Activated naive CD8-positive, alpha-beta T cell treated with anti-CD3 and anti-CD28 coated beads, Interleukin-2, amount 10 ng/mL, durations not matched to agents 7 days and 5 days (primary cell): ENCODE data around the gene PLEKHA7. TPM values are rescaled to one million over a fixed set of nuclear protein-coding genes. Genes with fewer than 3 reads are reported as not detected.
"Not testable (repeated sequence)": the region's sequence is repeated elsewhere in the genome, so short reads cannot be mapped to it uniquely, and the experiment has no call there.

Experiments used
- ATAC-seq: fragments of 150-1000 bp; cut with Tn5 transposase; one replicate; pipeline ENCODE4 v1.10.0; 2021; ENCODE audit warnings: low read depth, moderate library complexity
- POLR2A ChIA-PET: fragments of 350-600 bp; sonication (Branson Sonifier 250); formaldehyde crosslinking; loops from one replicate; lab custom pipeline; 2021; ENCODE audit warnings: antibody characterized with exemption; lab: Charles Lee
- DNase-seq: peaks from one replicate; pipeline ENCODE4 v3.0.0; 2021
- H3K27ac Mint-ChIP-seq: one replicate; pipeline ENCODE4 v1.8.0; 2022; ENCODE audit warnings: mild to moderate bottlenecking, mixed read lengths
- H3K27me3 Mint-ChIP-seq: one replicate; pipeline ENCODE4 v1.8.0; 2022; ENCODE audit warnings: mild to moderate bottlenecking, moderate library complexity, mixed read lengths
- H3K36me3 Mint-ChIP-seq: one replicate; pipeline ENCODE4 v1.8.0; 2021; ENCODE audit warnings: mild to moderate bottlenecking, mixed read lengths
- H3K4me1 Mint-ChIP-seq: one replicate; pipeline ENCODE4 v1.8.0; 2021; ENCODE audit warnings: mixed read lengths
- H3K4me3 Mint-ChIP-seq: one replicate; pipeline ENCODE4 v1.8.0; 2022; ENCODE audit warnings: mild to moderate bottlenecking, moderate library complexity, mixed read lengths
- H3K9me3 Mint-ChIP-seq: one replicate; pipeline ENCODE4 v1.8.0; 2021; ENCODE audit warnings: mixed read lengths
- total RNA-seq, 2 experiments: library from RNA; stranded (reverse); gene quantifications; one replicate each; pipeline ENCODE4 v1.2.3, GENCODE V29; 2021

Gene PLEKHA7
- total RNA-seq, 2 experiments from 2014 or later = 1.2 to 2.0 TPM

DNA sequence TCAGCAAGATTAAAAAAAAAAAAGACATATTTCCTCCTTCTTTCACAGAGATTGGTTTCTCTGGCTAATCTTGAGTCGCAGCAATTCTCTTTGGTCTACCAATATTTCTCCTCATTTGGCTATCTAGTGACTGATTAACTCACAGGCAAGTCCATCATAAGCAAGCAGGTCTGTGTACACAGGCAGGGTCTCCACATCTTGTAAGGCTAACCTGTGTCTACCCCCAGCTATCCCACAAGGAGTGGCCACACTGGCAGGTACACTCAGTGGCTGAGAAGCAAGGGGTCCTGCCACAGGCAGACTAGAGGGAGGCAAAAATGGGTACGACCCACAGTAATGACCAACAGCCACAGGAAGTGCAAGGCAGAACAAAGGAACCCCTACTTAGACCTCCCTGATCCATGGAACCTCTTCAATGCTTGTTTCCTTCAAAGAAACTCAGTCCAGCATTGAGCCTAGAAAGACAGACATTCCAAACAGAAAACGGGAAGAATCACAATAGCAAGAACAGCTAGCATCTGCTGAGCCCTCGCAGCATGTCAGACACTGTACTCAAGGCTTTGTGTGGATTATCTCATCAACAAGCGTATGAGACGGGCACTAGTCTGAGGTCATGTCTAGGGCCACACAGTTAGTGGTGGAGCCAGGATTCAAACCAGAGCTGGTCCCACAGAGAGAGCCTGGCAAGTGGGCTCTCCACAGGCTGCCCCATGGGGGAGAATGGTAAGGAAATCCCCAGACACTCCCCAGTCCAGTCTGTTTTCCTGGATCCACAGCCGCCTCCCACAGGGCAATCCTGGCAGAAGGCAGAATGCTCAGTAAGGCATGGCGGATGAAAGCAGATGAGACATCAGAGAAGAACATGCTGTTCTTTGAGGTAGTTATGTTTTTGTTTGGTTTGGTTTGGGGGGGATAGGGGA, 34.3 kb downstream of the PLEKHA7 start:
- ATAC-seq = no peak
- POLR2A ChIA-PET = interaction anchor here (0.6 to 0.7 kb wide), 2 partner anchors 26 to 98 kb away, joined by 3 to 4 read pairs; partner anchors contain the start of gene RPS13
- Mint-ChIP-seq H3K27me3 (peaks cover 22% of the 10 kb centered on the region), H3K27ac (no peak overlapping the region), H3K36me3 (no peaks in the 10 kb centered on the region), H3K4me3 (no peak overlapping the region), H3K9me3 (no peaks in the 10 kb centered on the region), H3K4me1 (no peaks in the 10 kb centered on the region)
- no peak for DNase-seq

DNA sequence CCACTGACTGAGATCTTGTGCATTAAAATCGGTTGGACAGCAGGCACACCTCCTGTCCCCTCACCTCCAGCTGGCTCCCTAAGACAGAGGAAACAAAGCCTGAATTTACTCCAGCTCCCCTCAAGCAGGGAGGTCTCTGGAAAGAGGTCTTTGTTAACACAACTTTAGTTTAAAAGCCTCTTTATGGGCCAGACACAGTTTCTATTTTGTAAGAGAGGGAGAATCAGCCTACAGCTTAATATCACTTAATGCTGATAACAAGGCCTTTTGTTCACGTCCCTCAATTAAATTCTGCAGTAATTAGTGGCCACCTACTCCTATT, 36.3 kb downstream of the PLEKHA7 start:
- Mint-ChIP-seq H3K4me1 (no peaks in the 10 kb centered on the region), H3K27me3 (peaks cover 22% of the 10 kb centered on the region), H3K27ac (no peak overlapping the region), H3K4me3 (no peak overlapping the region), H3K36me3 (no peaks in the 10 kb centered on the region), H3K9me3 (no peaks in the 10 kb centered on the region)
- no peak for ATAC-seq
- POLR2A ChIA-PET = no interaction called here
- DNase-seq = no peak

DNA sequence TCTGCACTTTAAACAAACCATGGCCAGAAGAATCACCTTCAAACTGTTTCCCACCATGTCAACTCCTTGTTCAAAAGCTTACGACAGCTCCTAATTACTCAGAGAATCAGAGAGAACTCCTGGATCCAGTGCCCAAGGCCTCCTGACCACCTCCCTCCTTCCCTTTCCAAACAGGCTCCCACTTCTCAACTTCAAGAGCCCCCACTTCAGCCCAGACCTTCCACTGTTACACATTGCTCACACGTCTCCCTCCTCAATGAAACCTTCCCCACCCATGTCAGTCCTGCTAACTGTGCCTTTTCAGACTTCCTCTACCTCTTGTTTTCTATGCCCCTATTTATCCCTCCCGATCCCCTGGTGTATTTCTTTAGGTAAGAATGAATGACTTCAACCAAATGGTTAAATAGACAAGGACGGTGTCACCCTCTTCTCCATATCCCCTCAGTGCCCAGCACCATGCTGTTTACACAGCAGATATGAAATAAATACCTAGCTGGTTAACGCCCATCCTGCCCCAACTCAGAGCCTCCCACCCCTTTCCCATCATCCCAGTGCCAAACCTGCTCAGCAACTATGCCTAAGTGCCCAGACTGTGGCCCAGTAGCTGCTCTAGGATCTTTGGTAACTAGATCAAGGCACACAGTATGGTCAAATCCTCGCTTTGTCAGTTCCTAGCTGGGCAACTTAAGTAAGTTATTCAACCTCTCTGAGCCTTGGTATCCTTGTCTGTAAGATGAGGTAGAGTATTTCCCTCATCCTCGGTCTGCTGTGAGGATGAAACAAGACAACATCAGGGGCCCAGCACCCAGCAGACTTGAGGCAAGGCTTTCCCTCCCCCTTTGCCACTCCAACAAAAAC, 36.8 kb downstream of the PLEKHA7 start:
- H3K36me3 Mint-ChIP-seq = no peaks in the 10 kb centered on the region
- ATAC-seq (no peak), DNase-seq (no peak)
- no peak overlapping the region for H3K27ac Mint-ChIP-seq
- POLR2A ChIA-PET = no interaction called here
- no peaks in the 10 kb centered on the region for H3K4me1 Mint-ChIP-seq
- H3K27me3 Mint-ChIP-seq = peaks cover 22% of the 10 kb centered on the region
- no peaks in the 10 kb centered on the region for H3K9me3 Mint-ChIP-seq
- H3K4me3 Mint-ChIP-seq = no peak overlapping the region

DNA sequence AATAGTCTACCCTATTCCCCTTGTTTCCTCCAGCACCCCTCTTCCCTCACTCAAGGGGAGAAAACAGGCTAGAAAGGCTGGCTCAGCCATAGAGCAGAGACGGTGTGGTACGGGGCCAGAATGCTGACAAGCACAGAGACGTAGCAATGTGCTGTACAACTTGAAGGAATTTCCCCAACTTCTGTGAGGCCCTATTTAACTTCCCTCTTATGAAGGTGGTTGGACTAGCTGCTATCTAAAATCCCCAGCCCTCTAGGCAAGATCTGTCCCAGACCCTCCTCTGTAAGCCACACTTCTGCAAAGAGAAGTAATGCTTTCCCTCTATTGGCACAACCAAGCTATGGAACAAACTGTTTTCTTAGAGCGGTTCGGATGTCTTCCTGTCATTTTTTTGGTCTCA, 37.8 kb downstream of the PLEKHA7 start:
- POLR2A ChIA-PET = no interaction called here
- Mint-ChIP-seq H3K9me3 (no peaks in the 10 kb centered on the region), H3K4me3 (no peak overlapping the region), H3K4me1 (no peaks in the 10 kb centered on the region), H3K36me3 (no peaks in the 10 kb centered on the region), H3K27me3 (peaks cover 22% of the 10 kb centered on the region), H3K27ac (no peak overlapping the region)
- ATAC-seq = no peak
- DNase-seq = no peak

DNA sequence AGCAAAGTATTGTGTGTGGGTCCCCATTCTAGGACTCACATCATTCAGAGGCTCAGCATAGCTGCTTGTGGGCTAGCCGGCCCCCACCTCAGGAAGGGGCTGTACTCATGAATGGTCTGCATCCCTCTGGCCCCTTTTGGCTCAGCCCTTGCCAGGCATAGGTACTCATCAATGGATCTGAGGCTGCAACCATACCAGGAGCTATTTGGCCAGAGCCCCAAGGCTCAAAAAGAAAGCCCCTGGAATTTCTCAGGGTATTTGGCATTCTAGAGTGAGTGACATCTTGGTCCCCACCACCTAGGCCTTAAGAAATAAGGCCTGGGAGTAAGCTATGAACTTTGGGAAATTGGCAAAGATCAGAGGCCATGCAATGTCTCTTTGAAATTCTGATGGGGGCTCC, 38.3 kb downstream of the PLEKHA7 start:
- Mint-ChIP-seq H3K36me3 (no peaks in the 10 kb centered on the region), H3K4me3 (no peak overlapping the region), H3K4me1 (no peaks in the 10 kb centered on the region), H3K27ac (no peak overlapping the region), H3K9me3 (no peaks in the 10 kb centered on the region), H3K27me3 (peaks cover 22% of the 10 kb centered on the region)
- POLR2A ChIA-PET = no interaction called here
- DNase-seq (no peak), ATAC-seq (no peak)

DNA sequence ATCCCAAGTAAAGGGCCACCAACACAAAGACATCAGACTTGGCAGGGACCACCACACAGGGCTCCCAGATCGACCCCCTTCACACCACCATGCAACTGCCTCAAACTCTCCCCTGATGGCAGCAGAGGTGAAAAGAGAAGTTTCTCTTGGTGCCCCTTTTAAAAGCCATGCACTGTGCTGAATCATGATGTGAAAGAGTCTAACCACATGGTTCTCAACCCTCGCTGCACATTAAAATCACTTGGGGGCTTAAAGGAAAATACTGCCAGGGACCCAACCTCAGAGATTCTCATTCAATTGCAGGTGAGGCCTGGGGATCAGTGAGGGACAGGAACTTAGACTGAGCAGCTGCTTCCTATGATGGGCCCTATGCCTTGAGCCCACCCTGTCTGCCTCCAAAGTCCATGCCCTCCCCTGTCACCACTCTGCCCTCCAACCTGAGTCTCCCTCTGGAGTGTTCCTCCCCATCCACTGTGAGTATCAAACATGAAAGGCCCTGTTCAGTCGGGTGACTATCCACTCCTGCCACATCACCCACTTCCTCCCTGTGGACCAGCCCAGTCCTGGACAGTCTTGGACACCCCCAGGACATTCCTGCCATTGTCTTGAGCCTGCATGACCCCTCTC, 40.8 kb downstream of the PLEKHA7 start:
- POLR2A ChIA-PET = no interaction called here
- no peak overlapping the region for H3K27ac Mint-ChIP-seq
- H3K9me3 Mint-ChIP-seq = no peaks in the 10 kb centered on the region
- no peaks in the 10 kb centered on the region for H3K36me3 Mint-ChIP-seq
- peaks cover 3% of the 10 kb centered on the region for H3K4me1 Mint-ChIP-seq
- H3K27me3 Mint-ChIP-seq = peaks cover 22% of the 10 kb centered on the region
- no peak overlapping the region for H3K4me3 Mint-ChIP-seq
- no peak for DNase-seq
- ATAC-seq = no peak

DNA sequence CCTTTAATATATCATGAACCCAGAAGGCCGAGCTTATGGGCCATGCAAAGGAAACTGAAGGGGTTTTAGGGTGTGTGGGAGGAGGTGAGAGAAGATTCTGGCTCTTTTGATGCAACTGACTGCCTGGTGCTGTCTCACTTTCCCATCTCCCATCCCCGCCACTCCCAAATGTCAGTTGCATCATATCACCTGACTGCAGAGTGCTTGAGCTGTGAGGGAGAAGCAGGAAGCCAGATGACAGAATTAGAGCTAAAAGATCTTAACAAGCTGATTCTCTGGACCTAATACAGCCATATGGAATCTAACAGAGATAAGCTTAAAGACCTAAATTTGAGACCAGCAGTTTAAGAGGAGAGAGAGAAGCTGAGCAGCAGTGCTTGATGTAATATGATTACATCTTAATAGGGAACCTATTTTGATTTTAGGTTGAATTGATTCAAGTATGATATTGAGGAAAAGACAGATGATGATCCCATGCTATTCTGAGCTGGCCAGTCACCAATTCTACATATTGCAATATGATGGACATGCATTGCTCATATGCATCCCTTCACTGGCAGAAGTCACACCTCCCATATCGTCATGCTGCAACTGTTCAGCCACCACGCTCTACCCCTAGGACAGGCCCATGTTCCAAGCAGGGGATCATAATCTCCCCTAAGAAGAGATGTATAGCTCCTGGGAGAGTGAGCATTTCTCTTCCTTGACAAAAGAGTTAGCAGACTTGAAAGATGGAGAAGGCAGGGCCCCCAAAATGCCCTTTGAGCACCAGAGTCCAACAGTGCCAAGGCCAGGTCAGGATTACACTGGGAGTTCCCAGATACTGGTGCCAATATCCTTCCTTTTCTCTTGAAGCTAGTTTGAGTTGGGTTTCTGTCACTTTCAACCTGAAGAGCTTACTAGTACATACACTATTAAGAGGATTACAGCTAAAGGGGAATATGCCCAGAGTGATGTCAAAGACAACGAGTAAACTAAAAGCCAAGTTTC, 44.9 kb downstream of the PLEKHA7 start:
- DNase-seq (no peak), ATAC-seq (peak; percentile 22)
- H3K27me3 Mint-ChIP-seq = no peaks in the 10 kb centered on the region
- no peaks in the 10 kb centered on the region for H3K36me3 Mint-ChIP-seq
- H3K4me3 Mint-ChIP-seq = no peak overlapping the region
- peaks cover 11% of the 10 kb centered on the region for H3K4me1 Mint-ChIP-seq
- no peaks in the 10 kb centered on the region for H3K9me3 Mint-ChIP-seq
- H3K27ac Mint-ChIP-seq = no peak overlapping the region
- POLR2A ChIA-PET = no interaction called here

DNA sequence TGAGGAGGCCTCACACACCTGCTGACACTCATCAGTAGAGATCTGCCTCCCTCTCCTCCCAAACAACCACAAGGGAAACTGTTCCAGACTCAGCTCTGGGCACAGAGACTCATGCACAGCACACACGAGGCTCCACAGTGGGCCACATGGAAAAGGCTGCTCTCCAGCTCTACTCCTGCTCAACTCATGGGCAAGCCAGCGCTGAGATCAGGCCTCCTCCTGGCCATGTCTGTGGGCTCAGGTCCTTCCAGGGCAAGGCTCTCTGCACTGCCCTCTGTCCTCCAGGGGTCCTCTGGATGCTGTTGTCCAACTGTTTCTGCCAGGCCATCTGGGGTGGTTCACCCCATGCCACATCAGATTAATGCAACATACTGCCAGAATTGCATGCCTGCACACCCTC, 46.0 kb downstream of the PLEKHA7 start:
- H3K4me3 Mint-ChIP-seq = no peak overlapping the region
- no peaks in the 10 kb centered on the region for H3K36me3 Mint-ChIP-seq
- H3K27me3 Mint-ChIP-seq = no peaks in the 10 kb centered on the region
- no peak for ATAC-seq
- POLR2A ChIA-PET = no interaction called here
- no peak overlapping the region for H3K27ac Mint-ChIP-seq
- DNase-seq = no peak
- peaks cover 1% of the 10 kb centered on the region for H3K9me3 Mint-ChIP-seq
- H3K4me1 Mint-ChIP-seq = peaks cover 19% of the 10 kb centered on the region

DNA sequence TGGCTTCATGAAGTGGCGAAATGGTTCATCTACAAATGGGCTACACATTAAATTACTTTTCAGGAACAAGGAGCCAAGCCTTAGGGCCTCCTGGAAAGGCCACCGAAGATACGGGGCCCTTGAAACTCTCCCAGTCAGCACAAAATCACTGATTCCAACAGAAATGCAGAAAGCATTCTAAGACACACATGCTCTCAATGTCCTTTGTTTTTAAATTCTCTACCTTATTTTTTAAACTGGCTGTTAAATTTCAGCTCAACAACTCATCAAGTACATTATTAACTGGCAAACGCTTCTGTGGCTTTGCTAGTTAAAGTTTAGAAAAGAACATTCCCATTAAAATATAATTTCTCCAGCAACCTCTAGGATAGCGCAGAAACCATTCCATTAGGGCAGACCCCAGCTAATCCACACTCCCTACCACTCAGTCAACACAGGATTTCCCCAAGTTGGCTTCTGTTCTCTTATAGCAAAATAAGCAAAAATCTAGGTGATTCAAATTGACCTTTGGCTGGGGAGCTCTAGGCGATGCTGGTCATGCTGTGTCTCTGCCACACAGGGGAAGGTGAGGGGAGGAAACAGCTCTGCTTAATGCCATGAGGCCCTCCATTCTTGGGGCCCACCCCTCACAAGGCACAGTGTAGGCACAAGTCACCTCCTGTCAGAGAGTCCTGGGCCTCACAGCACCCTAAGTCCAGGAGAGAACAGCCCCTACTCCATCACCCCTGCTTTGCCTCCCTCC, 47.1 kb downstream of the PLEKHA7 start:
- POLR2A ChIA-PET = no interaction called here
- no peak for ATAC-seq
- Mint-ChIP-seq H3K36me3 (no peaks in the 10 kb centered on the region), H3K27ac (no peak overlapping the region), H3K27me3 (no peaks in the 10 kb centered on the region), H3K4me1 (peaks cover 24% of the 10 kb centered on the region), H3K4me3 (no peak overlapping the region), H3K9me3 (peaks cover 1% of the 10 kb centered on the region)
- no peak for DNase-seq

DNA sequence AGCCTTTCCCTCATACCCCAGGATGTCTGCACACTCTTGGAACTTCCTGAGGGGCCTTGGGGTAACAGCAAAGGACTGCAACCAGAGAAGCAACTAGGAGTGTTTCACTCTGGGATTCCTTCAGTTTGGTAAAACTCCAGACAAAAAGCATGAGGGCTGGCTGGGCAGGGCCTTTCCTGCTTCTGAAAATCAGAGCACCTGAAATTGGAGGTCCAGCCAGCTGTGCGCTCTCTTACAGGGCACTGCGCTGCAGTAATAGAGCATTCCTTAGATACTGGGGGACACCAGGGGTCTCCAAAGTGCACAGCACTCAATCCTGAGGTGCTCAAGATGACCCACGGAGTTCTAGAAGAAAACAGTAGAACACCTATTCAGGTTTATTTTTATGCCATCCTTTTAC, 49.7 kb downstream of the PLEKHA7 start:
- Mint-ChIP-seq H3K27ac (no peak overlapping the region), H3K9me3 (peaks cover 1% of the 10 kb centered on the region), H3K36me3 (no peaks in the 10 kb centered on the region), H3K4me1 (peaks cover 24% of the 10 kb centered on the region), H3K27me3 (peaks cover 3% of the 10 kb centered on the region), H3K4me3 (no peak overlapping the region)
- DNase-seq (no peak), ATAC-seq (no peak)
- POLR2A ChIA-PET = no interaction called here

DNA sequence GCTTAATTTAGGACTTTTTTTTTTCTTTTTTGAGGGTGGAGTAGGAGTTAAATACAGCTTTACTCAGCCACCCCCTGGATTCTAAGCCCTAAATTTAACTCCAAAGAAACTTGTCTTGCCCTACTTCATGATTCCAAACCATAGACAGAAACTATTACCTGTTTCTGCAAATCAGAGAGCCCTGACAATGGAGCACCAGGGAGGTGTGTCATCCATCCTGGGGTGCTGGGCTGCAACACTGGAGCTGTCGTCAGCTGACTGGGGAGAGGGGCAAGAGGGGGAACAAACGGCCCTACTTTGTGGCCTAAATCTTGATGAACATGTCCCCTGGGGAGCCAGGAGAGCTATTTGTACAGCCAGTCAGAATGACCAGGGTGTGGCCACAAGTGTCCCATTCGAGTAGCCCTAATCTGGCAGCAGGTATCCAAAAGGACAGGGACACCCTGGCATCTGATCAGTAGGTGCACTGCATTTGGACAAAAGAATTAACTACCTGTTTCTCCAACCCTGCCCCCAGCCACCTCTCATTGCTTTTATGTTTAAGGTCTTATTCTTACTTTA, 50.8 kb downstream of the PLEKHA7 start:
- H3K36me3 Mint-ChIP-seq = no peaks in the 10 kb centered on the region
- peaks cover 3% of the 10 kb centered on the region for H3K27me3 Mint-ChIP-seq
- POLR2A ChIA-PET = no interaction called here
- DNase-seq = no peak
- no peak for ATAC-seq
- no peak overlapping the region for H3K4me3 Mint-ChIP-seq
- peaks cover 1% of the 10 kb centered on the region for H3K9me3 Mint-ChIP-seq
- H3K4me1 Mint-ChIP-seq = peaks cover 21% of the 10 kb centered on the region
- no peak overlapping the region for H3K27ac Mint-ChIP-seq

DNA sequence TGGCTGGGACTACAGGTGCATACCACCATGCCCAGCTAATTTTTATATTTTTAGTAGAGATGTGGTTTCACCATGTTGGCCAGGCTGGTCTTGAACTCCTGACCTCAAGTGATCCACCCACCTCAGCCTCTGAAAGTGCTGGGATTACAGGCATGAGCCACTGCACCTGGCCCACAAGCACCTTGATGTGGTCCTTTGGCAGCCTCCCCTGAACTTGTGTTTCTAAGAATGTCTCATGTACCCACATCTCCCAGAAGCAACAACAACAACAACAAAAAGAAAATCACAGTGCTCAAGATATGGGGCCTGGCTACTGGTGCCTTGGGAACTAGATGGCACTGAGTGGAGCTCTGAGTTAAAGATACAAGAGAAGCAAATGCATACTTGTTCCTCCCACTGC, 51.6 kb downstream of the PLEKHA7 start:
- DNase-seq, H3K9me3 Mint-ChIP-seq, H3K27ac Mint-ChIP-seq, H3K27me3 Mint-ChIP-seq, H3K36me3 Mint-ChIP-seq, ATAC-seq, POLR2A ChIA-PET, H3K4me3 Mint-ChIP-seq: not testable (repeated sequence)
- H3K4me1 Mint-ChIP-seq = peaks cover 16% of the 10 kb centered on the region
